Fibroblast of pulmonary artery (primary cell): ENCODE results near the gene SH3GLB1.

Experiments
- DNase-seq: peaks from one replicate; pipeline ENCODE4 v3.0.0-alpha.2; 2010; ENCODE audit warnings: low read depth
- H3K4me3 ChIP-seq: replicated peaks from 2 replicates; pipeline ENCODE4 v1.5.1; 2011; ENCODE audit warnings: low read depth, mild to moderate bottlenecking, control low read depth, low read length, moderate library complexity
- TF ChIP-seq, protein P1 (sequence below): IDR thresholded peaks from 2 replicates; pipeline ENCODE4 v1.5.1; 2011; ENCODE audit warnings: mild to moderate bottlenecking, control low read depth, low read length, inconsistent platforms; ENCODE audit errors: missing control alignments

Gene SH3GLB1

GRCh38 chr1:86718786-86719185 lies 14.4 kb downstream of the SH3GLB1 start:
- TF ChIP-seq, protein P1, sequence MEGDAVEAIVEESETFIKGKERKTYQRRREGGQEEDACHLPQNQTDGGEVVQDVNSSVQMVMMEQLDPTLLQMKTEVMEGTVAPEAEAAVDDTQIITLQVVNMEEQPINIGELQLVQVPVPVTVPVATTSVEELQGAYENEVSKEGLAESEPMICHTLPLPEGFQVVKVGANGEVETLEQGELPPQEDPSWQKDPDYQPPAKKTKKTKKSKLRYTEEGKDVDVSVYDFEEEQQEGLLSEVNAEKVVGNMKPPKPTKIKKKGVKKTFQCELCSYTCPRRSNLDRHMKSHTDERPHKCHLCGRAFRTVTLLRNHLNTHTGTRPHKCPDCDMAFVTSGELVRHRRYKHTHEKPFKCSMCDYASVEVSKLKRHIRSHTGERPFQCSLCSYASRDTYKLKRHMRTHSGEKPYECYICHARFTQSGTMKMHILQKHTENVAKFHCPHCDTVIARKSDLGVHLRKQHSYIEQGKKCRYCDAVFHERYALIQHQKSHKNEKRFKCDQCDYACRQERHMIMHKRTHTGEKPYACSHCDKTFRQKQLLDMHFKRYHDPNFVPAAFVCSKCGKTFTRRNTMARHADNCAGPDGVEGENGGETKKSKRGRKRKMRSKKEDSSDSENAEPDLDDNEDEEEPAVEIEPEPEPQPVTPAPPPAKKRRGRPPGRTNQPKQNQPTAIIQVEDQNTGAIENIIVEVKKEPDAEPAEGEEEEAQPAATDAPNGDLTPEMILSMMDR = no peak
- no peak for DNase-seq
- H3K4me3 ChIP-seq = no peak overlapping the region

- TF ChIP-seq, protein P1 = no peak
- DNase-seq = no peak
- H3K4me3 ChIP-seq = no peak overlapping the region
Measured at GRCh38 chr1:86731416-86731815, 27.0 kb downstream of the SH3GLB1 start.

DNA sequence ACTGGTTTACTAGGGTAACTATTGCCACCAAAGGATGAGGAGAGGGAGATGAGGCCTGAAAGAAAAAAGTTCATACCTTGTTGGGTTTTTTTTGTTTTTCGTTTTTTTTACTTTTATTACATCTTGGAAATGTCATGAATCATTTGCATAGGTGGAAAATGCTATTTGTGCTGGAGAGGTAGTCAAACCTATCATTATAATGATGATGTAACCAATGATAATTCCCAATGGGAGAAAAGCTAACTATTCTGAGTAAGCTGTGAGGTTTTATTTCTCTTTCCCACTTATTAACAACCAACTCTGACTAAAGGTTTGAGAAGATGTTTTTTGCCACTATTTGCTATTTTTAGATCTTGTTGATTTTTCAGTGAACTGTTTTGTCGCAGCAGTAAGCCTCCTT lies 29.0 kb downstream of the SH3GLB1 start:
- no peak overlapping the region for H3K4me3 ChIP-seq
- no peak for DNase-seq
- TF ChIP-seq, protein P1 = no peak

DNA sequence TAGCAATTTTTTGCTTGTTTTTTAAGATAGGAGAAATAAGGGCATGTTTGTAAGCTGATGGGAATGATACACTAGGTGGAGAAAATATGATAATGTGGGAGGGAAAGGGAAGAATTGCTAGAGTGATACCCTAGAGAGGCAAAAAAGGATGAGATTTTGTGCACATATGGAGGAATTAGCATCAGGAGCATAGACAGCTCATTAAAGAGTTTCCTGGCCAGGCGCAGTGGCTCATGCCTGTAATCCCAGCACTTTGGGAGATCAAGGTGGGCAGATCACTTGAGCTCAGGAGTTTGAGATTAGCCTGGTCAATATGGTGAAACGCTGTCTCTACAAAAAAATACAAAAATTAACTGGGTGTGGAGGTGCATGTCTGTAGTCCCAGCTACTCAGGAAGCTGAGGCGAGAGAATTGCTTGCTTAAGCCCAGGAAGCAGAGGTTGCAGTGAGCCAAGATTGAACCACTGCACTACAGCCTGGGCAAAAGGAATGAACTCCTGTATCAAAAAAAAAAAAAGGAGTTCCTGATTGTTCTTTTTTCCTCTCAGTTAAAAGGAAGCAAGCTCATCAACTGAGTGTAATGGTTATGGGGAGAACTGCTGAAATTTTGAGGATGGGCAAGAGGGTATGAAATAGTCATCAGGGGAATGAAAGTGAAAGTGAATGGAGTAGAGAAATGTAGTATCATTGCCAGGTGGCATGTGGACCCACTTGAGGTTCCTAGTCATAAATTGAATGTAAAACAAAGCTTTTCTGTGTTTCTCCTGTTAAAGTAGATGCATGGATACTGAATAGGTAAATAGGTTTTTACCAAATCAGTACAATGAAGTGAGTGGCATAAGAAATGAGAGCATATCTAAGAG lies 35.5 kb downstream of the SH3GLB1 start:
- DNase-seq = no peak
- TF ChIP-seq, protein P1 = no peak
- H3K4me3 ChIP-seq = no peak overlapping the region

DNA sequence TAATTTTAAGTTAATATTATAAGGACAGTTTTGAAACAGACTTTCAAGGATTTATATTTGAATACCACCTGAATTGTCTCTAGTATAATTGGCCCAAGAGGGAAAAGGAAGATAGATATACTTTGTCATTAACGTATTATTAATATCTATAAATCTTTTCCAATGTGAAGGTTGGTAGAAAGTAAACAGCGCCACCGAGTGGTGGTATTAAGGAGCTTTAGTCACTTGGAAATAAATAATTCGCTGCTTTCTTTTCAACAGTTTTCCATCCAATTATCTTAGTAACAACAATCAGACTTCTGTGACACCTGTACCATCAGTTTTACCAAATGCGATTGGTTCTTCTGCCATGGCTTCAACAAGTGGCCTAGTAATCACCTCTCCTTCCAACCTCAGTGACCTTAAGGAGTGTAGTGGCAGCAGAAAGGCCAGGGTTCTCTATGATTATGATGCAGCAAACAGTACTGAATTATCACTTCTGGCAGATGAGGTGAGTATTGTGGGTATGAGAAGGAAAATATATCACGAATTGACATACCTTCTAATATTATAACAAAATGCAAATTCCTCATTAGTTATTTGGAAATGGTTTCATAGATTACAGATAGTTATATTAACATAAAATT lies 37.7 kb downstream of the SH3GLB1 start:
- H3K4me3 ChIP-seq = no peak overlapping the region
- TF ChIP-seq, protein P1 = peak; percentile 56
- DNase-seq = peak; percentile 69

- TF ChIP-seq, protein P1 = no peak
- no peak for DNase-seq
- no peak overlapping the region for H3K4me3 ChIP-seq
Measured at GRCh38 chr1:86747304-86747703, 42.9 kb downstream of the SH3GLB1 start.
